Activated CD4-positive, alpha-beta memory T cell treated with anti-CD3 and anti-CD28 coated beads, Interleukin-2, amount 10 ng/mL, durations not matched to agents 7 days and 5 days (primary cell): ENCODE results near the gene HOATZ. TPM values are rescaled to one million over a fixed set of nuclear protein-coding genes. Genes with fewer than 3 reads are reported as not detected.
A peak's percentile ranks its signal among the peaks of the same experiment; 100 is the strongest.

Source experiments
- CTCF ChIA-PET: fragments of 350-600 bp; sonication (Branson Sonifier 250); formaldehyde crosslinking; loops from one replicate; lab custom pipeline; 2021; ENCODE audit warnings: antibody characterized with exemption, inconsistent platforms; lab: Charles Lee
- POLR2A ChIA-PET: fragments of 350-600 bp; sonication (Branson Sonifier 250); formaldehyde crosslinking; loops from one replicate; lab custom pipeline; 2021; ENCODE audit warnings: antibody characterized with exemption; lab: Charles Lee
- DNase-seq: peaks from one replicate; pipeline ENCODE4 v3.0.0-alpha.2; 2020
- H3K27ac Mint-ChIP-seq: one replicate; pipeline ENCODE4 v1.8.0; 2021; ENCODE audit warnings: mild to moderate bottlenecking, mixed read lengths
- H3K27me3 Mint-ChIP-seq: one replicate; pipeline ENCODE4 v1.8.0; 2021; ENCODE audit warnings: mixed read lengths
- H3K36me3 Mint-ChIP-seq: one replicate; pipeline ENCODE4 v1.8.0; 2021; ENCODE audit warnings: low read depth, mixed read lengths
- H3K4me1 Mint-ChIP-seq: one replicate; pipeline ENCODE4 v1.8.0; 2021; ENCODE audit warnings: mixed read lengths
- H3K4me3 Mint-ChIP-seq: one replicate; pipeline ENCODE4 v1.8.0; 2021; ENCODE audit warnings: mild to moderate bottlenecking, mixed read lengths
- H3K9me3 Mint-ChIP-seq: one replicate; pipeline ENCODE4 v1.8.0; 2021; ENCODE audit warnings: mixed read lengths
- total RNA-seq, 2 experiments: library from RNA; stranded (reverse); gene quantifications; one replicate each; pipeline ENCODE4 v1.2.3, GENCODE V29; 2021

The HOATZ gene
- total RNA-seq, 2 experiments from 2014 or later = not detected

DNA sequence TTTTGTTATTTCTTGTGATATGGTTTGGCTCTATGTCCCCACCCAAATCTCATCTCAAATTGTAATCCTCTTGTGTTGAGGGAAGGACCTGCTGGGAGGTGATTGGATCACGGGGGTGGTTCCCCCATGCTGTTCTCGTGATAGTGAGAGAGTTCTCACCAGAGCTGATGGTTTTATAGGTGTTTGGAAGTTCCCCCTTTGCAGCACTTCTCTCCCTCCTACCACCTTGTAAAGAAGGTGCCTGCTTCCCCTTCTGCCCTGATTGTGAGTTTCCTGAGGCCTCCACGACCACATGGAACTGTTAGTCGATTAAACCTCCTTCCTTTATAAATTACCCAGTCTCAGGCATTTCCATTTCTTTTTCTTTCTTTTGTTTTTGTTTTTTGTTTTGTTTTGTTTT lies 63.2 kb downstream of the HOATZ start:
- CTCF ChIA-PET = no interaction called here
- POLR2A ChIA-PET = no interaction called here
- Mint-ChIP-seq H3K36me3 (no peaks in the 10 kb centered on the region), H3K27ac (no peak overlapping the region), H3K4me1 (no peaks in the 10 kb centered on the region), H3K27me3 (peaks cover 3% of the 10 kb centered on the region), H3K4me3 (no peak overlapping the region), H3K9me3 (no peaks in the 10 kb centered on the region)
- no peak for DNase-seq

DNA sequence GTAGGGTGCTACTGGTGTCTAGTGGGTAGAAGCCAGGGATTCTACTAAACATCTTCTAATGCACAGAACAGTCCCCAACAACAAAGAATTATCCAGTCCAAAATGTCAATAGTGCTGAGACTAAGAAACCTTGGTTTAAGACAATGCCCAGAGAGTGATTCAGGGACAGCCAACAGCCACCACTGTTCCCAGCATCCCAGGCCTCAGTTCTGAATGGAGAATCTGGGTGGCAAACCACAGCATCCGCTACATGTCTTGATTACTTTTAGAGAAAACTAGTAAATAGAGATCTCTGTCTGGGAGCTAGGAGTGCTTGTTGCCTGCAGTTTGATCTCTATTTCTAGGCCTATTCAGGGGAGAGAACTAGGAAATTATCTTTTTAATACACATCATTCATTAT lies 66.8 kb downstream of the HOATZ start:
- no peaks in the 10 kb centered on the region for H3K36me3 Mint-ChIP-seq
- H3K9me3 Mint-ChIP-seq = no peaks in the 10 kb centered on the region
- DNase-seq = no peak
- ChIA-PET POLR2A (no interaction called here), CTCF (interaction anchor here (0.7 to 1.2 kb wide), 3 partner anchors 24 to 261 kb away, joined by 3 to 4 read pairs (median 3); no protein-coding TSS in a partner anchor)
- no peak overlapping the region for H3K4me3 Mint-ChIP-seq
- no peak overlapping the region for H3K27ac Mint-ChIP-seq
- no peaks in the 10 kb centered on the region for H3K4me1 Mint-ChIP-seq
- peaks cover 3% of the 10 kb centered on the region for H3K27me3 Mint-ChIP-seq

DNA sequence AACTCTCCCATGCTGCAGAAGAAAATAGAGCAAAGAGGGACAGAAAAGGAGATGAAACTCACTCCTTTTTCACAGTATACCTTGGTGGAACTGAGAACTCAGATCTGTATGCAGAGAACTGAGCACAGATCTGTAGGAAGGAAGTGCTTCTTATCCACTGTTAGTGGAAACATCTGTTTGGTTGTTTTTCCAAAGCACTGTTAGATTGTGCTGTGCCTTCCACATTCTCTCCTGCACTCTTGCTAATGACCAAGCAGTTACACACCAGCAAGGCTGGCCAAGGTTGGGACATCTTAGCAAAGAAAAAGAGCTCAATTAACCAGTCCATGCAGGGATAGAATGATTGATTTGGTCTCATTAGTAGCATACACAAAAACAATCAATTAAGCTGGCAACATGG lies 67.6 kb downstream of the HOATZ start:
- POLR2A ChIA-PET = no interaction called here
- Mint-ChIP-seq H3K27me3 (peaks cover 3% of the 10 kb centered on the region), H3K27ac (no peak overlapping the region), H3K4me3 (no peak overlapping the region), H3K9me3 (no peaks in the 10 kb centered on the region), H3K4me1 (no peaks in the 10 kb centered on the region), H3K36me3 (no peaks in the 10 kb centered on the region)
- DNase-seq = no peak
- CTCF ChIA-PET = interaction anchor here (0.7 to 1.2 kb wide), 3 partner anchors 23 to 260 kb away, joined by 3 to 4 read pairs (median 3); no protein-coding TSS in a partner anchor

DNA sequence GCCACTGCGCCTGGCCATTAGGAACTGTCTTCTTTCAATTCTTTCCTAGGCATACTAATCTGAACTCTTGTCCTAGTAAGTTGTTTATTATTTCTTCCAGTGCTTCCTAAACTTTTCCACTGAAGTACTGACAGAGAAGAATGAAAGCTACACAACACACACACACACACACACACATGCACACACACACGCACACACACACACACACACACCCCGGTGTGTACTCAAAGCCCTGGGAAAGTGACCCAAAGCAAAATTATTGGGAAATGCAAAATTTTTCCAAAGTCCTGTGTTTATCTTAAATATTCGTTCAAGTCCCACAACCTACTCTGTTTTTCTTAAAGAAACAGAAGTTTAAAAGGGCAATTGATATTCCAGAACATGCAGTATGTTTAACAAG lies 68.3 kb downstream of the HOATZ start:
- H3K27me3 Mint-ChIP-seq = peaks cover 3% of the 10 kb centered on the region
- ChIA-PET CTCF (interaction anchor here (1.5 kb wide), 1 partner anchor 194 kb away, joined by 9 read pairs; no protein-coding TSS in a partner anchor), POLR2A (no interaction called here)
- no peaks in the 10 kb centered on the region for H3K36me3 Mint-ChIP-seq
- no peaks in the 10 kb centered on the region for H3K4me1 Mint-ChIP-seq
- H3K27ac Mint-ChIP-seq = no peak overlapping the region
- H3K9me3 Mint-ChIP-seq = no peaks in the 10 kb centered on the region
- no peak for DNase-seq
- no peak overlapping the region for H3K4me3 Mint-ChIP-seq

DNA sequence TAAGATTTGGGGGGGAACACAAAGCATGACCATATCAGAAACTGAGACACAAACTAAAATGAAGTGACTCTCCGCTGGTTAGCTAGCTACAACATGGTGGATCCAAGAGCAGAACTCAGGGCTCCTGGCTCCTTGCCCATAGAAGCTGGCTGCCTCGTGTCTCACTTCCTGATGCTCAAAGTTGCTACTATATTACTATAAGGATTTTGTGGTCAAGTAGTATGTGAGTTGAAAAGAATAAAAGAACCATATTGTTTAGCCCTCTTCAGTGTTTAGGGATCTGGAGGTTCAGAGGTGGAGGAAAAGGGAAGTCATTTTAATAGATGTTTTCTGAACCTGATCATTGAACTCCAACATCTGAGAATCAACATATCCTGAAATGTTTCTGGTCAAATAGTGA lies 70.8 kb downstream of the HOATZ start:
- Mint-ChIP-seq H3K27me3 (peaks cover 4% of the 10 kb centered on the region), H3K4me1 (no peaks in the 10 kb centered on the region), H3K4me3 (no peak overlapping the region), H3K36me3 (no peaks in the 10 kb centered on the region), H3K27ac (no peak overlapping the region), H3K9me3 (no peaks in the 10 kb centered on the region)
- CTCF ChIA-PET = interaction anchor here (1.4 to 3.2 kb wide), 3 partner anchors 12 to 257 kb away, joined by 6 to 68 read pairs (median 9); no protein-coding TSS in a partner anchor
- DNase-seq = no peak
- POLR2A ChIA-PET = no interaction called here

DNA sequence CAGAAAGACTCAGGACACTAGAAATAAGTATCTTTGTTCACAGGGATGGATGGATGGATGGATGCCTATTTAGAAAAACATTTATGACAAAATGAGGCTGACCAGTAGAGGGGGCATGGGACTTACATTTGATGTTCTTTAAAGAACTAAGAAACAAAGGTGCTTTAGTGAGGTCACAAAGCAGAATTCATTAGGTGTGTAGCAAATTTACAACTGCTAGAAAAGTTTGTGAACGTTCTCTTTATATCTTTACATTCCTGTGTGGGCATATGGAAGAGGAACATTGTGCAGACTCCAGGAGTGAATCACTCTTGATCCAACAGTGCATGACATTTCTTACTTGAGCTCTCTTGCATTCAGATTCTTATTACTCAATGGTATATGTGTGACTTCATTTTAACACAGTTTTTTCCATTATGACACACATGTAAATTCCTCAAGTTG lies 71.8 kb downstream of the HOATZ start:
- ChIA-PET POLR2A (no interaction called here), CTCF (interaction anchor here (0.6 to 3.2 kb wide), 10 partner anchors 11 to 255 kb away, joined by 3 to 68 read pairs (median 6); partner anchors contain the start of gene PPP2R1B)
- H3K27ac Mint-ChIP-seq = no peak overlapping the region

More for the DNA sequence above, 71.8 kb downstream of the HOATZ start:
- H3K9me3 Mint-ChIP-seq = no peaks in the 10 kb centered on the region
- DNase-seq = peak; percentile 40
- peaks cover 4% of the 10 kb centered on the region for H3K27me3 Mint-ChIP-seq
- no peaks in the 10 kb centered on the region for H3K4me1 Mint-ChIP-seq
- H3K4me3 Mint-ChIP-seq = no peak overlapping the region
- H3K36me3 Mint-ChIP-seq = no peaks in the 10 kb centered on the region

Other genes starting within 250 kb of the HOATZ start
- not detected for gene POU2AF3, start 216.2 kb upstream of the HOATZ start, total RNA-seq
- gene POU2AF1, start 135.5 kb upstream of the HOATZ start, total RNA-seq = 1 to 10 TPM; 7.7 to 7.8 TPM
- not detected for gene BTG4, start 2.4 kb upstream of the HOATZ start, total RNA-seq
- under 1 TPM; 0.40 to 0.76 TPM for gene LAYN, start 25.9 kb downstream of the HOATZ start, total RNA-seq
- 10 to 100 TPM in 1 of 2 experiments, 1 to 10 TPM in 1; 7.7 to 10.8 TPM for gene SIK2, start 87.7 kb downstream of the HOATZ start, total RNA-seq